ENCODE measurements around the gene C4A.

GRCh38 chr6:31948306-31948705 is 33.6 kb upstream of the C4A start:
- TF ChIP-seq CTCF (conservative IDR thresholded peaks at IDR 0.05; ENCODE audit: low read length), result no peak
- TF ChIP-seq EZH2phosphoT487 (IDR thresholded peaks at IDR 0.05; ENCODE audit: borderline replicate concordance, low read depth, low read length), result no peak
